Choroid plexus epithelial cell (primary cell): Measurements from ENCODE around the gene ZNF407.
A peak's percentile ranks its signal among the peaks of the same experiment; 100 is the strongest.

Experiments
- DNase-seq: peaks from one replicate; pipeline ENCODE4 v3.0.0-alpha.2; 2010; ENCODE audit warnings: low read depth
- H3K4me3 ChIP-seq: 2 replicates; pipeline ENCODE4 v1.5.1; 2011; ENCODE audit warnings: low read depth, mild to moderate bottlenecking, control low read depth, low read length, moderate library complexity
- TF ChIP-seq, protein P1 (sequence below): conservative IDR thresholded peaks from 2 replicates; pipeline ENCODE4 v1.5.1; 2011; ENCODE audit warnings: low read depth, mild to moderate bottlenecking, control low read depth, inconsistent platforms, low read length, moderate library complexity

ZNF407 gene

DNA sequence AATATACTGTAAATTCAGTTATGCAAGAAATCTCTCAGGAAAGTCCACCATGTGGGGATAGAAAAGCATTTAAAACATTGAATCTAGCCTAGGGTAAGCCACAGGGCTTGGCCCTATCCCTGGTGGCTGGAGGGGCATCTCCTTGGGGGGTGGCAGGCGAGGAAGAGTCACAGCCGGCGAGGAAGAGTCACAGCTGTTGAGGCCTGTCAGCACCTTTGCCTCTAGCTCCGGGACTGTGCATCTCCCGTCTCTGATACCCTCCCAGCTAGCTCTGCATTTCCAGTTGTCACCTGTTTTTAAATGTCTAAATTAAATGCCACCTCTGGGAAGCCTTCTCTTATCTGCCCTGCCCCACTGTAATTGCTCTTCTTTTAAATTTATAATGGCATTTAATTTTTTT is 276.7 kb downstream of the ZNF407 start:
- DNase-seq: no peak
- TF ChIP-seq, protein P1, sequence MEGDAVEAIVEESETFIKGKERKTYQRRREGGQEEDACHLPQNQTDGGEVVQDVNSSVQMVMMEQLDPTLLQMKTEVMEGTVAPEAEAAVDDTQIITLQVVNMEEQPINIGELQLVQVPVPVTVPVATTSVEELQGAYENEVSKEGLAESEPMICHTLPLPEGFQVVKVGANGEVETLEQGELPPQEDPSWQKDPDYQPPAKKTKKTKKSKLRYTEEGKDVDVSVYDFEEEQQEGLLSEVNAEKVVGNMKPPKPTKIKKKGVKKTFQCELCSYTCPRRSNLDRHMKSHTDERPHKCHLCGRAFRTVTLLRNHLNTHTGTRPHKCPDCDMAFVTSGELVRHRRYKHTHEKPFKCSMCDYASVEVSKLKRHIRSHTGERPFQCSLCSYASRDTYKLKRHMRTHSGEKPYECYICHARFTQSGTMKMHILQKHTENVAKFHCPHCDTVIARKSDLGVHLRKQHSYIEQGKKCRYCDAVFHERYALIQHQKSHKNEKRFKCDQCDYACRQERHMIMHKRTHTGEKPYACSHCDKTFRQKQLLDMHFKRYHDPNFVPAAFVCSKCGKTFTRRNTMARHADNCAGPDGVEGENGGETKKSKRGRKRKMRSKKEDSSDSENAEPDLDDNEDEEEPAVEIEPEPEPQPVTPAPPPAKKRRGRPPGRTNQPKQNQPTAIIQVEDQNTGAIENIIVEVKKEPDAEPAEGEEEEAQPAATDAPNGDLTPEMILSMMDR: no peak
- no peak overlapping the region for H3K4me3 ChIP-seq

DNA sequence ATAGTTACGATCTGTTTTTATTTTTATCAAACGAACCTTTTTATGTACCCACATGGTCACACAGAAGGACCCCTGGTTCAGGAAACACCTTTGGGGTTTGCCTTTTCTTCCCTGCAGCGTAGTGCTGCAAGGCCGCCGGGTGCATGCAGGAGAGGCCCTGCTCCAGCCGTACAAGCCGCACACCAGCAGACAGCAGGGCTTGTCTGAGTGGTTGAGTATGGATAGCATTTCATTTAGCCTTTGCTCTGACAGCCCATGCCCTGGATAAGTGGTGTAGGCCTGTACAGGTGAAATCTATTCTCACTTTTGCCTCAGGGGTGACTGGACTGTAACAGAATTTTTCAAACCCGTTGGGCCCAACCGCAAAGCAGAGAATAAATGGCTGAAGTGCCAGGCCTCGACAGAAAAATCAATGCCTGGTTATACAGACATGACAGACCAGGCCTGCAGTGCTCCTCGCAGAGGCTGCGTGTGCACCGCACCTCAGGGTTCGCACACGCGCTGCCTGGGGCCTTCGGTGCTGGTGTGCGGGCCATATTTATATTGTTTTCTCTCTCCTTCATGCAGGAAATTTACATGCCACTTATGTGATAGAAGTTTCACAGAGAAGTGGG is 279.1 kb downstream of the ZNF407 start:
- H3K4me3 ChIP-seq: no peak overlapping the region
- no peak for DNase-seq
- TF ChIP-seq, protein P1: no peak

DNA sequence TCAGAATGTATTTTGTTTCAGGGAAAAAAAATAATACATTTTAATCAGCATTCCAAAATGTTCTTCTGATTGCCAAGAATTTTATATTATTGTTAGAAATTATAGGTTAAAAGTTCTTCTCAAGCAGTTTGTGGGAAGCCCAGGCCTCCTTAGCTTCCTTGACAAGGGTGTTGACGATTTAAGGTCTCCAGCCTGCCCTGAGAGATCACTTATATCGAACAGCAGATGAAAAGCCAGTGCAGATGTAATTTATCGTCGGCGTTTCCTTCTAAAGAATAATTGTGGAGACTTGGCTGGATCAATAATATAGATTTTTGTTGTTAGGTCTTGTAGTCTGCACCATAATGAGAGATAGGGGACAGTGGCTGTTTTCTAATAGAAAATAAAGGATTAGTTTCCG is 280.6 kb downstream of the ZNF407 start:
- TF ChIP-seq, protein P1: no peak
- no peak overlapping the region for H3K4me3 ChIP-seq

DNA sequence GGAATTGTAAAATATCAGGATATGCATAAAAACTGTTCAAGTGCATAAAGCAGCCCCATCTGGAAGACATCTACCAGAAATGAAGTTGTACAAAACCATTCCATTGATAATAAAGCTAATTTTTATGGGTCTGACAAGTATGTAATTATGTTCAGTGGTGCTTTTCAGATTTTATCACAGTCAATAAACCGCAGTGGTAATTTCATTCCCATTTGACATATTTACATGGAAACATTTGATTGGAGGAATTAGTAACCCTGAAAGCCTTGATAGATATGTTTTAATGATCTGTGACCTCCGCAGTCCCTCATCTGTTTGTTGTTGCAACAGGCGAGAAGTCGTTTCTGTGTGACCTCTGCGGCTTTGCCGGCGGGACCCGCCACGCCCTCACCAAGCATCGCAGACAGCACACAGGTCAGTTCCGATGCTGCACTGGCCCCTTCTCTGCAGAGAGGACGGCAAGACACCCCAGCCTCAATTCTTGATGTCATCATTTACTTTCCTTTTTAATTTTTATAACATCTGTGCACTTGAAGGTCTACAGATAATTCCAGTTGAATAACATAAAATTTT is 283.1 kb downstream of the ZNF407 start:
- no peak for DNase-seq
- no peak overlapping the region for H3K4me3 ChIP-seq
- TF ChIP-seq, protein P1: no peak

More for the DNA sequence above, 280.6 kb downstream of the ZNF407 start:
- no peak for DNase-seq

DNA sequence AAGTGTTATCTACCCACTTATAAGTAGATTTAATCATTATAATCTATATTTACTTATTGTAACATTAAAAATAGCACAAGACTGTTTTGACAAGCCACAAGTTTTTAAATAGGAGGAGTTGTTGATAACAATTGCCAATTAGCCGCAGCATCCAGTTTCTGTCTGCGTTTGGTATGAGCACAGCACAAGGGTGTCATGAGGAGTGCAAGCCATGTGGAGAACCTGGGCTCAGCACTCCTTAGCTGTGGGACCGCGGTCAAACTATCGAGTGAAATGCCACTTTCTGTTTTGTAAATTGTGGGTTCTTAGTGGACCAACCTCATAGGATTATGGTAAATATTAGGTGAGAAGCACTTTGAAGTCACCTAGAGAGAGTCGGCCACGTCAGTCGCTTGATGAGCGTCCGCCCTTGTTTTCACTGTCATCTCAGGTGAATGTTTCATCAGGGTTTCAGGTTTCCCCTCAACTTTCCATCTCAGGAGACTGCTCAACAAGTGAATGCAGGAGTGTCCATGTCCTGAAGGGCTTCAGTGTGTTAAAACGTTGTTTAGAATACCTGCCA is 294.5 kb downstream of the ZNF407 start:
- no peak overlapping the region for H3K4me3 ChIP-seq
- DNase-seq: no peak
- TF ChIP-seq, protein P1: no peak

DNA sequence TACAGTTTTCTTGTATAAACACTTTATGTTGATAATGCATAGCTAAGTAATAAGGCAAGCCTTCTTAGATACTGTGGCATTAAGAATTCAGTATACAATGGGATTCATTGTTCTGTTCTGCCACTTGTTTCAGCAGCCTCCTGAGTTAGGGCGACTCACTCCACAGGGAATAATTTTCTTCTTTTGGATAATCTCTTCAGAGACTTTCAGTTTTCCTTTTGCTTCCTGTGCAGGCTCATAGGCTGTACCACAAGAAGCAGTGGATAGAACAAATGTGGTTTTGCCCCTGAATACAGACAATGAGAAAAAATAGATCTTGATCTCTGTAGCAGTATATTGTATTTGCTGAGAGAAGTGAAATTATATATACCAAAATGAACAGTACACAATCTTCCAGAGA is 298.0 kb downstream of the ZNF407 start:
- DNase-seq: peak; percentile 54
- no peak overlapping the region for H3K4me3 ChIP-seq
- TF ChIP-seq, protein P1: no peak

DNA sequence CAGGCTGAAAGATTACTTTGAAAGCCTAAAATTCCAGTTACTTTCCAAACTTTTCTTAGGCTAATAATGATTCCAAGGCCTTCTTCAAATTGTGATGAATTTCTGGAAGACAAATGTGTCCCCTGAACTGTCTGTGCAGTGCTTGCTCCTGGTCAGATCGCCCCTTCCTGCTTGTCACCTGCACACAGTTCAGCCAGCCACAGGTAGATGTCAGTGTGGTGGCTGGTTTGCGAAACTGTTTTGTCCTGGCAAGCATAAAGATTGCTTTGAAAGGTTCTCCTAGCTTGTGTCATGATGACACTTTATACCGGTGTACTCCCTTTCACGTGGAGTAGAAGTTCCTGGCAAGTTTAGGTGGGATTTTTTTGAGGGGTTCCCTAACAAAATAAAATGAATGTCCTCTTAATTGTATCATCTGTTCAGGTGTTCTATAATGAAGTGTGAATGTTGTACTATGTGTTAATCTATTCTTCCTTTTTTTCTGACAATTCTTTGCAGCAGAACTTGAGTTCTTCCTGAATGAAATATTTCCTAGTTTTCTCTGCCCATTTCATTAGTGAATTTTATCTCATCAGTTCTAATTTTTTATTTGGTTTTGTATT is 298.8 kb downstream of the ZNF407 start:
- TF ChIP-seq, protein P1: peak; percentile 56
- H3K4me3 ChIP-seq: no peak overlapping the region
- peak; percentile 41 for DNase-seq
